Epithelial cell of proximal tubule (primary cell): ENCODE data around the gene ADAM29. TPM values are rescaled to one million over a fixed set of nuclear protein-coding genes. Genes with fewer than 3 reads are reported as not detected.

ENCODE experiments used
- DNase-seq: peaks from one replicate; pipeline ENCODE4 v3.0.0-alpha.2; 2011; ENCODE audit warnings: low read depth
- H3K4me3 ChIP-seq: 2 replicates; pipeline ENCODE4 v1.5.1; 2011; ENCODE audit warnings: low read depth, mild to moderate bottlenecking, low read length
- CTCF ChIP-seq: conservative IDR thresholded peaks from 2 replicates; pipeline ENCODE4 v1.5.1; 2012; ENCODE audit warnings: low read depth, mild to moderate bottlenecking, low read length
- total RNA-seq: library from RNA; depleted of rRNA; stranded (reverse); fragments of >200 nt; gene quantifications from 2 replicates; pipeline ENCODE4 v1.2.3, GENCODE V29; 2015

The ADAM29 gene
- total RNA-seq, 1 donor from 2014 or later: not detected

- no peak for TF ChIP-seq CTCF
- H3K4me3 ChIP-seq: no peak overlapping the region
- no peak for DNase-seq
These were observed 38.2 kb upstream of the ADAM29 start for GRCh38 chr4:174880001-174880400.

DNA sequence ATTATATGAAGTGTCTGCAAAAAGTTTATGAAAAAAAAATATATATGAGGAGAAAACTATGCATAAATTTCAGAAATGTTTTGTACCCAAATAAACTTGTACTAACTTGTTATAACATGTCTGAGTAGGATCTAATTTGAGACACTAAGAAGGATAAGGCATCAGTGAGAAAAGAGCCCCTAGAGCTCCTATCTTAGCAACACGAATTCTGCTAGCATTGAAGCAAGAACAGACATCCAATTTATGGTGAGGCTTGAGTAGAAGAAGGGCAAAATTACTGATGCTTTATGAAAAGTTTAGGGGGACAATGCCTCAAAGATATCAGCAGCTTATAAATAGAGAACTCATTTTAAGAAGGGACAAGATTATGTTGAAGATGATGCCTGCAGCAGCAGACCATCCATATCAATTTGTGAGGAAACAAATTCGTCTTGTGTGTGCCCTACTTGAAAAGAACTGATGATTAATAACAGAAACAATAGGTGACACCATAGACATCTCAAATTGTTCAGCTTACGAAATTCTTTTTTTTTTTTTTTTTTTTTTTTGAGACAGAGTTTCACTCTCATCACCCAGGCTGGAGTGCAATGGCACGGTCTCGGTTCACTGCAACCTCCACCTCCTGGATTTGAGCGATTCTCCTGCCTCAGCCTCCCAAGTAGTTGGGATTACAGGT, 35.7 kb upstream of the ADAM29 start:
- no peak overlapping the region for H3K4me3 ChIP-seq
- TF ChIP-seq CTCF: no peak
- no peak for DNase-seq

- no peak for TF ChIP-seq CTCF
- no peak overlapping the region for H3K4me3 ChIP-seq
- no peak for DNase-seq
These were observed 10.7 kb upstream of the ADAM29 start for GRCh38 chr4:174907508-174907907.

DNA sequence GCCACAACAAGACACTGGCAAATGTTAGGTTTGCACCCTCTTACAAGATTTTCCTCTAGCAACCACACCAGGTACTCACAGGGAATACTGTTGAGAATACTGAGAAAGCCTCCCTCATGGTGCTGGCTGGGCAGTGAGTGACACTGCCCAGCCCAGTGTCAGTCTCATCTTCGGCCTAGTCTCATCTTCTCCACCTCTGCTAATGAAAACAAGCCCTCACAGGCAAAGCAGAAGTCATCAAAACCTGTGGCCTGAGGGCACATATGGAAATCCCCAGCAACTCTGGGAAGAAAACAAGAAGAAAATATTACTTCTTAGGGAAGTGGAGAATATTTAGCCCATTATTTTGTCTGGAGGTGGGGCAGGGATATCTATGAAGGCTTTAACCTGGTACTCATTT, 7.9 kb upstream of the ADAM29 start:
- no peak for DNase-seq
- TF ChIP-seq CTCF: no peak
- no peak overlapping the region for H3K4me3 ChIP-seq

DNA sequence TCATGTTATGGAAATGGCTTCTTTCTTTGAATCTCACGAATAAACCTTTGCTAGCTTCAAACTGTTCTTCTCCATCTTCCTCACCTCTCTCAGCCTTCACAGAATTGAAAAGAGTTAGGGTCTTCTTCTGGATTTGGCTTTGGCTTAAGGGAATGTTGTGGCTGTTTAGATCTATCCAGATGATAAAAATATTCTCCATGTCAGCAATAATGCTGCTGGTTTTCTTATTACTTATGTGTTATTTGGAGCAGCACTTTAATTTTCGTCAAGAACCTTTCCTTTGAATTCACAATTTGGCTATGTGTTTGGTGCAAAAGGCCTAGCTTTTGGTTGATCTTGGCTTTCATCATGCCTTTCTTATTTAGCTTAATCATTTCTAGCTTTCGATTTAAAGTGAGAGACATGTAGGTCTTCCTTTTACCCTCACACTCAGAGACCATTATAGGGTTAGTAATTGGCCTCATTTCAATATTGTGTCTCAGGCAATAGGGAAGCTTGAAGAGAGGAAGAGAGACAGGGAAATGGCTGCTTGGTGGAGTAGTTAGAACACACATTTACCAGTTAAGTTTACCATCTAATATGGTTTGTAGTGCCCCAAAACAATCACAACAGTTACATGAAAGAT, 5.1 kb upstream of the ADAM29 start:
- no peak overlapping the region for H3K4me3 ChIP-seq
- TF ChIP-seq CTCF: no peak
- DNase-seq: no peak

GRCh38 chr4:174919886-174920423, 1.8 kb downstream of the ADAM29 start:
- H3K4me3 ChIP-seq: no peak overlapping the region
- DNase-seq: no peak
- TF ChIP-seq CTCF: no peak
